Measurements from ENCODE around the gene LIPH.

DNA sequence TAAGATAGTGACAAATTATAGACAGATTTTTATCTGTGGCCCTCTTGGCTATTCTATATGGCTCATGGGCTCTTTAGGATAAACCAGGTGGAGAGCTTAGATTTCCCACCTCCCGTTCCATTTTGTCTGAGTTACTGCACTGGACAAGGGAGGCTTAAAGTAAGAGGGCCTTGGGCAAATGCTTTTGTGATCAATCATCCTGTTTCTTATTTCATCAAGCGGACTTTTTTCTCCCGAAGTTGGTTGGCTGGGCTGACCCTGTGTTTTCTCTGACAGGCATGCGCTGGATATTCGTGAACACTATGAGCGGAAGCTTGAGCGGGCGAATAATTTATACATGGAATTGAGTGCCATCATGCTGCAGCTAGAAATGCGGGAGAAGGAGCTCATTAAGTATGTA, 86.9 kb downstream of the LIPH start:
- TF ChIP-seq CTCF (conservative IDR thresholded peaks at IDR 0.05; ENCODE audit: low read length) (no peak), EZH2phosphoT487 (IDR thresholded peaks at IDR 0.05; ENCODE audit: borderline replicate concordance) (no peak)
